ENCODE results near the gene CDH26. TPM values are rescaled to one million over a fixed set of nuclear protein-coding genes. Genes with fewer than 3 reads are reported as not detected.

Gene CDH26
- total RNA-seq, 2 experiments from 2014 or later: 1.0 to 1.7 TPM

GRCh38 chr20:60026010-60026409 lies 67.8 kb downstream of the CDH26 start:
- ChIA-PET CTCF (no interaction called here), POLR2A (no interaction called here)
- ATAC-seq (no peak), DNase-seq (no peak)
- peaks cover 5% of the 10 kb centered on the region for H3K36me3 Mint-ChIP-seq (ENCODE audit: low read depth)
- H3K9me3 Mint-ChIP-seq: no peaks in the 10 kb centered on the region
- H3K27me3 Mint-ChIP-seq: no peaks in the 10 kb centered on the region
- H3K27ac Mint-ChIP-seq: no peak overlapping the region
- H3K4me3 Mint-ChIP-seq: no peak overlapping the region
- no peaks in the 10 kb centered on the region for H3K4me1 Mint-ChIP-seq (ENCODE audit: low read depth)
- no peak for TF ChIP-seq CTCF (IDR thresholded peaks at IDR 0.05)
- intact Hi-C loops (cut with micrococcal nuclease): no loop called here

- no peaks in the 10 kb centered on the region for H3K9me3 Mint-ChIP-seq
- DNase-seq (no peak), ATAC-seq (no peak)
- no peak for TF ChIP-seq CTCF (IDR thresholded peaks at IDR 0.05)
- no peaks in the 10 kb centered on the region for H3K27me3 Mint-ChIP-seq
- H3K4me3 Mint-ChIP-seq: no peak overlapping the region
- H3K36me3 Mint-ChIP-seq (ENCODE audit: low read depth): peaks cover 5% of the 10 kb centered on the region
- H3K4me1 Mint-ChIP-seq (ENCODE audit: low read depth): no peaks in the 10 kb centered on the region
- ChIA-PET CTCF (no interaction called here), POLR2A (no interaction called here)
- intact Hi-C loops (cut with micrococcal nuclease): no loop called here
- no peak overlapping the region for H3K27ac Mint-ChIP-seq
Measured at GRCh38 chr20:60030471-60030870, 72.2 kb downstream of the CDH26 start.

- ATAC-seq (no peak), DNase-seq (no peak)
- ChIA-PET CTCF (no interaction called here), POLR2A (no interaction called here)
- Mint-ChIP-seq H3K27me3 (no peaks in the 10 kb centered on the region), H3K27ac (no peak overlapping the region), H3K4me3 (no peak overlapping the region), H3K4me1 (ENCODE audit: low read depth) (no peaks in the 10 kb centered on the region), H3K9me3 (no peaks in the 10 kb centered on the region), H3K36me3 (ENCODE audit: low read depth) (peaks cover 2% of the 10 kb centered on the region)
- intact Hi-C loops (cut with micrococcal nuclease): no loop called here
- no peak for TF ChIP-seq CTCF (IDR thresholded peaks at IDR 0.05)
Measured at GRCh38 chr20:60031107-60031506, 72.9 kb downstream of the CDH26 start.

GRCh38 chr20:60034231-60035110 lies 76.2 kb downstream of the CDH26 start:
- no peaks in the 10 kb centered on the region for H3K36me3 Mint-ChIP-seq (ENCODE audit: low read depth)
- intact Hi-C loops (cut with micrococcal nuclease): no loop called here
- no peak for TF ChIP-seq CTCF (IDR thresholded peaks at IDR 0.05)
- ATAC-seq: no peak
- H3K27me3 Mint-ChIP-seq: no peaks in the 10 kb centered on the region
- H3K27ac Mint-ChIP-seq: no peak overlapping the region
- ChIA-PET POLR2A (no interaction called here), CTCF (interaction anchor here (0.6 kb wide), 1 partner anchor 56 kb away, joined by 3 read pairs; no protein-coding TSS in a partner anchor)
- no peaks in the 10 kb centered on the region for H3K9me3 Mint-ChIP-seq
- no peak overlapping the region for H3K4me3 Mint-ChIP-seq
- no peaks in the 10 kb centered on the region for H3K4me1 Mint-ChIP-seq (ENCODE audit: low read depth)
- DNase-seq: no peak

- intact Hi-C loops (cut with micrococcal nuclease): no loop called here
- ChIA-PET POLR2A (no interaction called here), CTCF (interaction anchor here (0.6 kb wide), 1 partner anchor 55 kb away, joined by 3 read pairs; no protein-coding TSS in a partner anchor)
- DNase-seq: no peak
- H3K27ac Mint-ChIP-seq: no peak overlapping the region
- H3K36me3 Mint-ChIP-seq (ENCODE audit: low read depth): no peaks in the 10 kb centered on the region
- H3K27me3 Mint-ChIP-seq: no peaks in the 10 kb centered on the region
- ATAC-seq: no peak
- H3K4me3 Mint-ChIP-seq: no peak overlapping the region
- no peak for TF ChIP-seq CTCF (IDR thresholded peaks at IDR 0.05)
- H3K4me1 Mint-ChIP-seq (ENCODE audit: low read depth): no peaks in the 10 kb centered on the region
- no peaks in the 10 kb centered on the region for H3K9me3 Mint-ChIP-seq
Measured at GRCh38 chr20:60035486-60035885, 77.3 kb downstream of the CDH26 start.

All from activated CD8-positive, alpha-beta T cell treated with anti-CD3 and anti-CD28 coated beads for 36 hours (primary cell).